Activated CD4-positive, alpha-beta T cell treated with anti-CD3 and anti-CD28 coated beads, Interleukin-10, Interleukin-2, amounts not matched to agents 100 ng/mL and 50 ng/mL, durations not matched to agents 16 hours and 8 hours (primary cell): Measurements from ENCODE around the gene NRAS.

Experiments
- DNase-seq: peaks from one replicate; pipeline ENCODE4 v3.0.0-alpha.2; 2020

Gene NRAS

DNA sequence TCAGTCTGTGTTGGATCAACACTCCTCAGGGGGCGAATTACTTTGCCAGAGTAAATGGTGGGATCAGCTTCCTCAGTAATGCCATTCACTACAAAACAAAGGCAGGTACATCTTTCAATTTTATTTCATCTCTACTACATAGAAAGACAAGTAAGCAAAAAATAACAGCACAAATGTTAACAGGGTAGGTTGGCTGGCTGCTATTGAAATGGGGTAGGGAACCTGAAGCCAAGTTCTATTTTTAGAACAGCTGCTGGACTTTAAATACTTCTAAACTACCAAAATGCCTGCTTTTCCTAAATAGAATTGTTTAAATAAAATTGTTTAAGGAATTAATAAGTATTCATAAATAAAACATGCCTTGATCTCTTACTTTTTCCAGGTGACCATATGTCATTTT is 7.3 kb upstream of the NRAS start:
- no peak for DNase-seq

DNA sequence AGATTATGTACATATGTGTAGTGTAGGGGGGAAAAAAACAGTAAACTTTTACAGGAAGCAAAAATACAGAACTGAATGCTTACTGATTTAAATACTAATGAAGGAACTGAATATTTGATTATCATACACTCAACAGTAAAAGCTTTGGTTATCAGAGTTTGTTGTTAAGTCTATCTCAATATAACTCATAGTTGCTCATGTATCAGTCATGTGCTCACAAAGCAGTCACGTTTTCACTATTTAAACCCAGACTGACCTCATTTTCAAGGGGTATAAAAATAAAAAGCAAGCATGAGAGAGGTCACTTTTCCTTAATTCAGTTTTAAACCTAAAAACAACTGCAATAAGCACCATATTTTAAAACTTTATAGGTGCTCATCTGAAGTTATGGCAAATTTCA is 6.9 kb upstream of the NRAS start:
- DNase-seq = no peak

DNA sequence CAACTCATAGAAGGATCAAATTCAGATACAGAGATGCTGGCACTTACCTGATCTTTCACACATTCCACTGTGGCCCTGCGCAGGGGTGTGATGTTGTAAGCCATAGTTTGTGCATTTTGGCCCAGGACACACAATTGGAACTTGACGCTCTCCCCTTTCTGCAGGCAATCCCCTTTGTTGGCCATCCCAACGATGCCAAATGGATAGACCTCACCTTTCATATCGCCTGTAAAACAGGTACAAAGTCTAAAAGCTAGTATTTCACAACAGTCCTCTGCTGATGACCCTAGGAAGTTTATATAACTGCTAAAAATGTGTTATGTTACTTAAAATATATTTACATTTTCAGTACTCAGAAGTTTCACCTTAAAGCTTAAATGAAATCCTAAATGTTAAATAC is 3.9 kb upstream of the NRAS start:
- DNase-seq = no peak

DNA sequence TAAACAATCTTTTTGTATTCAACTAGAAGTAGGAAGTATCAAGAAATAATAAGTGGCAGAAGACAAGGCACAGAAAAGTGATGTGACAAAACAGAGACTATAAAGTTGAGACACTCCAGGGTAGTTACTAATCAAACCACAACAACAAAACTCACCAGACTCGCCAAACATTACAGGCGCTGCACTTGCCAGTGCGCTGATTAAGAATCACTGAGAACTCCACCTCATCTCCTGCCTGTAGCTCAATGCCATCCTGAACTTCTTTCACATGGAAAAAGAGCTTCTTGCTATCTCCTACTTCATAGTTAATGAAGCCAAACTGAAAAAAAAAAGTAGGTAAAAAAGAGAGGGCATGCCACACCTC is 2.8 kb upstream of the NRAS start:
- DNase-seq = peak; percentile 8

DNA sequence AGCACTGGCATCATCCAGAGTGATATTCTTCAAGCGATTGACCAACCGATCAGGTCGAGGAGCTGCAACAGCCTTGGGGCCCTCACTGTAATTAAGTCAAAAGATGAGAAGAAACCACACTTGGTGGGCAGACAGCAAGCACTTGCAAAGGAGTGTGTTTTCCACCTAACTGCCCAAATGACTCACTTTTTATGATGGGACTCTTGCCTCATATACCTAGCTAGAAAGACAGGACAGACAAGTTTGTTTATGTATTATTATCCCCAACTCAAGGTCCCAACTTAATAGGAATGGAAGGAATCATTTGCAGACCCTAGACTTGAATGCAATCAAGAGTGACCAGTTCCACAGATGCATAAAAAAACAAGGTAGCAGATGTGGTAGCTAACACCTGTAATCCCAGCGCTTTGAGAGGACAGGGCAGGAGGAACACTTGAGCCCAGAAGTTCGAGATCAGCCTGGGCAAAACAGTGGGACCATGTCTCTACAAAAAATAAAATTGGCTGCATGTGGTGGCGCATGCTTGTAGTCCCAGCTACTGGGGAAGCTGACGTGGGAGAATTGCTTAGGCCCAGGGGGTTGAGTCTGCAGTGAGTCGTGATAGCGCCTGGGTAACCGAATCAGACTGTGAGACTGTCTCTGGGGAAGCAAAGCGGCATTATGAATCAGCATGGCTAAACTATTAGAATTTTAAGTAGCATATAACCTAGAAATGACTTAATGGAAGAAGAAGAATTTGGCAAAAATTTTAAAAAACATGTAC is 2.3 kb upstream of the NRAS start:
- DNase-seq = peak; percentile 37

DNA sequence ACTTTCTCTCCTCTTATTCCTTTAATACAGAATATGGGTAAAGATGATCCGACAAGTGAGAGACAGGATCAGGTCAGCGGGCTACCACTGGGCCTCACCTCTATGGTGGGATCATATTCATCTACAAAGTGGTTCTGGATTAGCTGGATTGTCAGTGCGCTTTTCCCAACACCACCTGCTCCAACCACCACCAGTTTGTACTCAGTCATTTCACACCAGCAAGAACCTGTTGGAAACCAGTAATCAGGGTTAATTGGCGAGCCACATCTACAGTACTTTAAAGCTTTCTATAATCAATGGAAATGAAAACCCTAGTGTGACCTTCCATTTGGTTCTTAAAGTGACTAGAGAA is 643 bp downstream of the NRAS start:
- DNase-seq = no peak

DNA sequence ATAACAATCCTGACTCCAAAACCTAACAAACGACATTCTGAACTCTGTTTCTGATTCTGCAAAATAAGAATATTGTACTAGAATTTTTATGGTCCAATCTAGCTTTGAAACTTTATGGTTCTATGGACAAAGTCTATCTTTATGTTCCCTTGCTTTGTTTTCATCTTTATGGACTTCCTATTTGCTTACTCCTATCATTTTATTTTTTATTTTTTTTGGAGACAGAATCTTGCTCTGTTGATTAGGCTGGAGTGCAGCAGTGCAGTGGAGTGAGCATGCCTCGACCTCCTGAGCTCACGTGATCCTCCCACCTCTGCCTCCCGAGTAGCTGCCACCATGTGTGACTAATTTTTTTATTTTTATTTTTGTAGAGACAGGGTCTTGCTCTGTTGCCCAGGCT is 3.6 kb downstream of the NRAS start:
- no peak for DNase-seq

DNA sequence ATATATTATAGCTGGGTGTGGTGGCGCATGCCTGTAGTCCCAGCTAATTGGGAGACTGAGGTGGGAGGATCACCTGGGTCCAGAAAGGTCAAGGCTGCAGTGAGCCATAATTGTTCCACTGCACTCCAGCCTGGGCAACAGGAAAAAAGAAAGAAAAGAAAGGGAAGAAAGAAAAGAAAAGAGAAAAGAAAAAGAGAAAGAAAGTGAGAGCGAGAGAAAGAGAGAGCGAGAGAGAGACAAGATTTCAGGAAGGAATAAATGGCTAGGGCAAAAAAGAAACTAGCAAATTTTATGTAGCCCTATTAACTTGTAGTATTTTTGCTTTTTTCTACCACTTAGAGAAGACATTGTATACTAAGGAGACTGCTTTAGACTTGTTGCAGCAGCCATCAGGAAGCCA is 6.2 kb downstream of the NRAS start:
- DNase-seq = no peak

DNA sequence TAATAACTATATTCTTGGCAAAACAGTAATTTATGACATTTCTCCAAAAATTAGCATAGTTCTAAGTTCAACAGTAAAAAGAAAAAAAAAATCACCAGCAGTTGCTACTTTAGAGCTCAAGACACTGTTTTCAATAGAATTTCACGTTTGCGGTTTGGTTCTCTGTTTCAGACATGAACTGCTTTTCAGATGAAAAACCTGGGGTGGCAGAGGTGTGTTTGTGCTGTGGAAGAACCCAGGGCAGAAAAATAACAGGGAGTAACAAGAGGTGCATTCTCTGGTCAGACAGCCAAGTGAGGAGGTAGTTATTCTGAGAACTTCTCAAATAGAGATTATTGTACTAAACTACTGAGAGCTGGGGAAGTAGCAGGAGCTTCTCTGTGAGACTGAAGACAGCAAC is 9.0 kb downstream of the NRAS start:
- DNase-seq = no peak

DNA sequence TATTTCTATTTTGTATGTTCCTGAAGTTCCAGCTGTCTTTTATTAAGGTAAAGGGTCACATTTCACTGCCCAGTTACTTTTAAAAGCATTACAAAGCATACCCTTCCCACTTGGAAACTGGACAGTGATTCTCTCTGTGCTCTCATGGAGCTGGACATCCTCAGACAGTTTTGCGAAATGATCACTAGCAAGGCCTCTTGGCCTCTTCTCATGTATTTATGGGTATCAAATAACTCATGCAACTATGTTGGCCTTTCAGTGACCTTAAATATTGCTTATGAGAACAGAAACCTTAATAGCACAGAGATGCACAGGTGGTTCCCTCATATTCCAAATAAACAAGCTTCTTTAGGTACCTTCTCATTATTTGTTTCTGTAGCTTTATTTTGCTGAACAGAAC is 13.3 kb downstream of the NRAS start:
- DNase-seq = no peak

DNA sequence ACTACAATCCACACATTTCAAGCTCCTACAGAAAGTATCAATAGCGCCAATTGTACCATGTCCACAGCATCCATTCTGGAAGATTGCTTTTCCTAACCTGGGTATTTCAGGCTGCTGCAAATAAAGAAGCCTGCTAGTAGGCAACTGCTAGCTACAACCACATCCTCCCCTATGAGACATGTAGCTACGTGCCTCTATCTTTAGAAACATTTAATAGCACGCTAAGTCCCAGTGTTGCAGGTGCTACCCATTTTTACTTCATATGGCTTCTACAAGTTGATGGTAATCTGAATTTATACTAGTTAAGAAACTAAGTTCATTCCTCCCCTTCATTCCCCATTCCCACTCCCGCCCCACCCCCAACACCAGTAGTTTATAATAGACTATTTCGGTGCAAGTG is 13.8 kb downstream of the NRAS start:
- no peak for DNase-seq

DNA sequence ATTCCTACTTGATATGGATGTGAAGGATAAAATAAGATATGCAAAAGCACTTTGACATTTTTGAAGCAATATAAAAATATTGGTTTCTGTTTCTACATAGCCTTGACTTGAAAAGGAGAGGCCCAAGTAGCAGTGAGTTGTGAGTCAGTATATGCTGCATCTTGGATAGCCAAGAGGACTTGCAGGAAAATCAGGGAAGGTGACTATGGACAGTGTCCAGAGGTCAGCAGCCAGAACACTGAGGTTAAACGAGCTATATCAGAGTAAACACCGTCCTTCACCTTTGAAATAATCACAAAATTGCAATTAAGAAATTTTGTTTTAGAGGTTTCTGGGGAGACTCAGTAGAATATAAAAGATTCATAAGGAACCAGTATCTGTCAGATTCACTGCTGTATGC is 14.6 kb downstream of the NRAS start:
- no peak for DNase-seq

DNA sequence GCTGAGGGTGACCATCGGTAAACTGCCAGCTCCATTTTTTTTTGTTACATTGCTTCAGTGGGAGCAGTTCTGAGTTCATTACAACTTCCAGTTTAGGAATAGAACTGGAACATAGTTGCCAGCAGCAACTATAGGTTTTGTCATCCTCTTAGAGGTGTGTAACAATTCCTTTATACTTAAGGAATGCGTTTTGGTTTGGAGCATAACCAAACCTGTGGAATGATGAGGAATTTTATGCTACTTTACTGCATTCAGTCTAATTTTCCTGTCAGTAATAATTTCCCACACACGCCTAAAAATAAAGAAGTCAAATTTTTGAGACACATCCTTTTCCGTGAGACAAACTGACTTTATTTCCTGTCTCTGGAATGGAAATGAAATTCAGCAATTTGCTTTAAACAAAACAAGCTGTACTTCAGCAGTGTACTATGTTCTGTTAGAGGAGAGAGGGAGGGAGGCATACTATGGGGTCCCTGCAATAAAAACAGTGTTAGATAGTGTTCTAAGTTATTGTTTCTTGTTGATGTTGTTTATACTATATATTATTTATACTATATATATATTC is 16.5 kb downstream of the NRAS start:
- no peak for DNase-seq

DNA sequence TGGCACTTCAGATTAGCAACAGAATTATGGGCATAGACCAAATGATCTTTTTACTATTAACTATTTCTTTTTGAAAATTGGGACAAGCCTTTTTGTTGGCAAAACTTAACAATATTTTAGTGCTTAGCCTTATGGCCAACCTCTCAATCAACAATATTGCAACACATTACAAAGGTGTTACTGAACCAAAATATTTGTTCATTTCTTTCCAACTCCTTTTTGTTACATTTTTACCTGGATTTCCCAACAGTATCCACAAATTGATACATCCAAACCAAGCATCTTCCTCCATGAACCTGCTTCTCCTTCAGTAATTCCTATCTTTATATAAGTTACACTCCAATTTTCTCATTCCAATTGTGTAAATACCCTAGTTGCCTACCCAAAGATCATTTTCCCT is 19.8 kb downstream of the NRAS start:
- DNase-seq = no peak

DNA sequence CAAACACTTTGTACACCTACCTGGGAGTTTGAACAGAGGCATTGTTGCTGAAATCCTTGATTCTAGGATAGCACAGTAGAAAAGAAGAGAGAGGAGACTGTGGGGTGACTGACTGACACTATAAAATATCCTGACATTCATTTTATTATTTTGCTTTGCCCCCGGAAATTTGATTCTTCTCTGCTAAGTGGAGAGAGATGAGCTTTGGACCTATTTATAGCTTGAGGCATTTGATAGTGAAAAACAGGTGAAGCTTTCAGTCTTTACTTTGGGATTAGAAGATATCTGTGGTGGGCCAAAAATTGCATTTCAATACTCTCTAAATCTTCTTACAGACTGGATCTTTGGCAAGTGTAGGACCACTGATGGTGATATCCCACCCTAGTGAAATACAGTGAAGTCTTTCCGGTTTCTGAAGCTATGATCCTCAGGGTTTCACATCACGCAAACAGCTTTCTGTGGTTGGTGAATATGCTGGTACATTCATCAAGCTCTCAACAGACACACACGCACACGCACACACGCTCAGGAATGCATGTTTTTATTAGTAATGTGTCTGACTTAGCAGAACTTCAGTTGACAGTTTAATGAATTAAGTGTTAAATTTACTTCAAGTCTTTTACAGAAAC is 21.0 kb downstream of the NRAS start, which contains the start of gene AMPD1:
AMPD1 (minus strand) TSS at position 117 of the 629 bp plus-strand sequence; CDS start at position 42, 75 bp downstream.
- no peak for DNase-seq

DNA sequence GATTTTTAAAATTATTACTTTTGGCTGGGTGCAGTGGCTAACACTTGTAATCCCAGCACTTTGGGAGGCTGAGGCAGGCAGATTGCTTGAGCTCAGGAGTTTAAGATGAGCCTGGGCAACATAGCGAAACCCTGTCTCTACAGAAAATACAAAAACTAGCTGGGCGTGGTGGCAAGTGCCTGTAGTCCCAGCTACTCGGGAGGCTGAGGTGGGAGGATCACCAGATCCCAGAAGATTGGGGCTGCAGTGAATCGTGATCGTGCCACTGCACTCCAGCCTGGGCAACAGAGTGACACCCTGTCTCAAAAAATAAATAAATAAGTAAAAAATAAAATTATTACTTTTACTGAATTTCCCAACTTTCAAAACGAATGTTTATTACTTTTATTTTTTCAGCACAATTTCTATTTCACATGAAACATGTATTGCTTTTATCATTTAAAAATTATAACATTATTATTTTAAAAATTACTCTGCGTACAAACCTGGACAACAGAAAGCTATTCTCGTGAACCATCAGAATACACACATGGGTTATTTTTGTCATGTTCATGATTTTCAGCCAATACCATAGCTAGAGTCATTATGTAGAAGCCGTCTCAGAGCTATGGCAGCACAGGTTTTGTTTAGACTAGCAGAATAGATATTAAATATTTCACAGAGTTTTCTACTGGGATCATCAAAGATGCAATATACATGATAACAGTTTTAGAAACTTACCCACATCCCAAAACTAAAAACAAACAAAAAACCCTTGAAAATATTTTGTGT is 21.8 kb downstream of the NRAS start:
- DNase-seq = no peak

DNA sequence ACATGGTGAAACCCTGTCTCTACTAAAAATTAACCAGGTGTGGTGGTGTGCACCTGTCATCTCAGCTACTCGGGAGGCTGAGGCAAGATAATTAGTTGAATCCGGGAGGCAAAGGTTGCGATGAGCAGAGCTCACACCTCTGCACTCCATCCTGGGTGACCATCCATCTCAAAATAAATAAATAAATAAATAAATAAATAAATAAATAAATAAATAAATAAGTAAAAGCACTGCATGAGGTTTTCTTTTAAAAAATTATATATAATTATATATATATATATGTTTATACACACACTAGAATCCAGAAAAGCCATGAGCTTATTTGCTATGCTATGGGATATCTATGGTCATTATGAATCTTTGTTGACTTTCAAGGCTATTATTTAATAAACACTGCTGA is 23.6 kb downstream of the NRAS start:
- DNase-seq = no peak

DNA sequence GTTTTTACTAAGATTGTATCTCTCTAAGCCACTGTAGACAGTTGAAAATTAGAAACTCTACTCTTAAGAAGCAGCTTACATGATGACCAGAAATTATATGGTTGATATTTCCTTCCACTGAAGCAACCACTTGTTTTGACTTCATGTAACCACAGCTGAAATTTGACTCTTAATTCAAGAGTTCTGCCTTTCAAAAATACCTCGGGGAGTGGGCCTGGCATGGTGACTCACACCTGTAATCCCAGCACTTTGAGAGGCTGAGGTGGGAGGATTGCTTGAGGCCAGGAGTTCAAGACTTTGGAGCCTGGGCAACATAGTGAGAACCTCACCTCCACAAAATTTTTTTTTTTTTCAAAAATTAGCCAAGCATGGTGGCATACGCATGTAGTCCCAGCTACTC is 25.5 kb downstream of the NRAS start:
- DNase-seq = no peak

DNA sequence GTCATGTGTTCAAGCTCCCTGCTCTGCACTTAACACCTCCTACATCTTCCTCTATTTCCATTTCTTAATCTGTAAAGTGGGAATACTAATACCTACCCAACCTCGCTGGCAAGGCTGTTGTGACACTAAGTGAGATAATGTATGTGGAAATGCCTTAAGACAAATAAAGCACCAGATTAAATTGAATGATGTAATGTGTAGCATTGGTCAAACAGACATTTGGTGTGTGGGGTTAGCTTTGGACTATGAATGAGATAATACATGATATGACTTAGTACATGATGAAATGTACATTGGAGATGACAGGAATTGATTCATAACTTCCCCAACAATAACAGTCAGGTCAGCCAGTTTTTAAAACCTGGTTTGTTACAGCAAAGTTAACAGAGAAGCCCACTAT is 26.4 kb downstream of the NRAS start:
- no peak for DNase-seq

DNA sequence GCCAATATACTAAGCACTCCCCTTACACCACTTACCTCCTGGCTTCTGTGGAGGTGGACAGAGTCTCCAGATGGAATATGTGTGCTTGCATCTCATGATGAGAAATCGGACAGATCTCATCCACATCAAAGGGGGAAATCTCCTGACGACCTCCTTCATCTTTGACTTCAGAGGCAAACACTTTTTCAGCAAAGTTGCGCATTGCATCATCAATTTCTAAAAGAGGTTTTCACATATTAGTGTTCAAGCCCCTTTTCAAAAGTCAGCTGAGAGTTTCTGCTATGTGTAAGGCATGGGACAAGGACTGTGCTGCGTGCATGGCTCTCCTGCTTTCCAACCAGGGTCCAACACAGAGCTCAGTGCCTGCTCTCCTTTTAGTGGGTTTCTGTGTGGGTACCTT is 28.0 kb downstream of the NRAS start:
- no peak for DNase-seq

DNA sequence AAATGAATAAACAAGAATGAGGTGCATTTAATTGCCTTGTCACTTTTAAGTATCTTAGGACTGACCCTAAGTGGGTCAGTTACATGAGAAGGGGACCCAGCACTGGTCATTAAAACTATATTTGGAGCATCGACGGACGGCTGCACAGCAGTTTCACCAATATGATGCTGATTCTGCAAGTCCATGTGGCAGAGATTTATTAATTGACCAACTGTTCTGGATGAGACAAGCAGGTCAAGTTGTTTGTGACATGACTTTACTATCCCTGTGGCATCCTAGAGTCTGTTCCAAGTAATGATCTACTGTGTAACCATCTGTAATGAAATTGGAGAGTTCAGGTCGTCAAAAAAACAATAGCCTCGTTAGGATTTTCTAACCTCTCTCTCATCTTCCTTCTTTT is 30.7 kb downstream of the NRAS start:
- DNase-seq = no peak

DNA sequence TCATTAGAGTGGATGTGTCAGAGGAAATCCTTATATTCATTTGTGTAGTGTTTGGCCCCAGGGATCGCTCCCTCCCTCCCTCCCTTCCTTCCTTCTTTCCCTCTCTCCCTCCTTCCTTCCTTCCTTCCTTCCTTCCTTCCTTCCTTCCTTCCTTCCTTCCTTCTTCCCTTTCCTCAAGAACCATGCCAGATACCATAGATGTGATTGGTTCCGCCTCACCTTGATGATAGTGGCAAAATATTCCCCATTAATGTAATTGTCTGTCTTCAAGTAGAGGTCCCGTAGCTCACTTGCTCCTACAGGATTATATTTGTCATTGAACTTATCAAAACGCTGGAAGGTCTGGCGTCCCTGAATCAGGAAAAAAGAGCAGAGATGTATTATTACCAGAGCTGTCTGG is 38.9 kb downstream of the NRAS start:
- no peak for DNase-seq

DNA sequence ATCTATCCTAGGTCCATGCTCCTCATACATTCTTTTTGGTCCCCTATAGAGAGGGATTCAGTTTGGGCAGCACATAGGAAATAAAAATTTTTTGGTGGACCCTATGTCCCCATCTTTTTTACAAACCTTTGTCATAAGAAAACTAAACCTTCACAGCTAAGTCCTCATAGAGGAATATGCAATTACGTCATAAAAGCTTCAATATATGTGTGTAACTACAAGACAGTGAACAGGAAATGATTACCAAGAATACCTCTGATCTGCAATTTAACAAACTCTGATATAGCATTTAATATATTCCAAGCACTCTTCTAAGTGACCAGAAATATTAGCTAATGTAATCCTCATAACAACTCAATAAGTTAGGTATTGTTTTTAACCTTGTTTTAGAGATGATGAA is 40.5 kb downstream of the NRAS start:
- DNase-seq = no peak

DNA sequence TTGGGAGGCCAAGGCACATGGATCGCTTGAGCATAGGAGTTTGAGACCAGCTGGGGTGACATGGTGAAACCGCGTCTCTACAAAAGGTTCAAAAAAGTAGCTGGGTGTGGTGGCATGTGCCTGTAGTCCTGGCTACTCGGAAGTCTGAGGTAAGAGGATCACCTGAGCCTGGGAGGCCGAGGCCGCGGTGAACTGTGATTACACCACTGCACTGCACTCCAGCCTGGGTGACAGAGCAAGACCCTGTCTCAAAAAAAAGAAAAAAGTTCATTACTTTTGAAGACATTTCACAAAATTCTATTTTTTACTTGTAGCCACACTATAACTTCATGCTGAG is 44.7 kb downstream of the NRAS start:
- DNase-seq = no peak
